Ishikawa (cell line): ENCODE data around the gene PTPRU.

Source experiments
- CREB1 ChIP-seq: IDR thresholded peaks from 2 replicates; pipeline ENCODE4 v1.6.1; 2012; ENCODE audit warnings: low read depth
- EP300 ChIP-seq: IDR thresholded peaks from 2 replicates; pipeline ENCODE4 v1.6.1; 2012; ENCODE audit warnings: borderline replicate concordance
- FOXM1 ChIP-seq: IDR thresholded peaks from 2 replicates; pipeline ENCODE4 v1.6.1; 2012; ENCODE audit warnings: low read depth, borderline replicate concordance
- RAD21 ChIP-seq: IDR thresholded peaks from 2 replicates; pipeline ENCODE4 v1.6.1; 2012; ENCODE audit warnings: low read depth
- TAF1 ChIP-seq: IDR thresholded peaks from 2 replicates; pipeline ENCODE4 v1.6.1; 2012; ENCODE audit warnings: low read depth, mild to moderate bottlenecking
- TEAD4 ChIP-seq: IDR thresholded peaks from 2 replicates; pipeline ENCODE4 v1.6.1; 2012
- YY1 ChIP-seq: IDR thresholded peaks from 2 replicates; pipeline ENCODE4 v1.6.1; 2012; ENCODE audit warnings: low read depth
- ZBTB7A ChIP-seq: IDR thresholded peaks from 2 replicates; pipeline ENCODE4 v1.6.1; 2012; ENCODE audit warnings: low read depth
- TF ChIP-seq, protein P1 (sequence below): IDR thresholded peaks from 2 replicates; pipeline ENCODE4 v1.6.1; 2012
- TF ChIP-seq, protein P2 (sequence below): IDR thresholded peaks from 2 replicates; pipeline ENCODE4 v1.6.1; 2012; ENCODE audit warnings: low read depth, mild to moderate bottlenecking

DNA sequence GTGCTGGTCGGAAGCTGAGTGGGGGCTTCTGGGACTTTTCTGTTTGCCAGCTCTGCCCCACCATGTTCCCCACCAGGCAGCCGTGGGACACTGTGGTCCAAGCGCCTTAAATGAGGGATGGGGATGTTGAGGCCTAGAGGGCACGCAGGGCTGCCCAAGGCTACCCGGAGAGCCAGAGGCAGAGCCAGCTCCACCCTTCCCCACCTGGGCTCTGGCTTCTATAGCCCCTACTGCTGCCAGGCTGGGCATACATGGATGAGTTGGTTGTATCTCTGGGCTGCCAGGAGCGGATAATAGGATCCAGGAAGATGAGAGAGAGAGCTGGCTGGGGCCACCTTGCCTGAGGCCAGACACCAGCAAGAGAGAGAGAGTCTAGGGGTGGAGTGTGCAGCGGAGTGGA lies 49.4 kb downstream of the PTPRU start:
- TF ChIP-seq FOXM1: no peak
- TF ChIP-seq YY1: no peak
- no peak for TF ChIP-seq RAD21
- TF ChIP-seq, protein P1, sequence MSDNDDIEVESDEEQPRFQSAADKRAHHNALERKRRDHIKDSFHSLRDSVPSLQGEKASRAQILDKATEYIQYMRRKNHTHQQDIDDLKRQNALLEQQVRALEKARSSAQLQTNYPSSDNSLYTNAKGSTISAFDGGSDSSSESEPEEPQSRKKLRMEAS: no peak
- TF ChIP-seq, protein P2, sequence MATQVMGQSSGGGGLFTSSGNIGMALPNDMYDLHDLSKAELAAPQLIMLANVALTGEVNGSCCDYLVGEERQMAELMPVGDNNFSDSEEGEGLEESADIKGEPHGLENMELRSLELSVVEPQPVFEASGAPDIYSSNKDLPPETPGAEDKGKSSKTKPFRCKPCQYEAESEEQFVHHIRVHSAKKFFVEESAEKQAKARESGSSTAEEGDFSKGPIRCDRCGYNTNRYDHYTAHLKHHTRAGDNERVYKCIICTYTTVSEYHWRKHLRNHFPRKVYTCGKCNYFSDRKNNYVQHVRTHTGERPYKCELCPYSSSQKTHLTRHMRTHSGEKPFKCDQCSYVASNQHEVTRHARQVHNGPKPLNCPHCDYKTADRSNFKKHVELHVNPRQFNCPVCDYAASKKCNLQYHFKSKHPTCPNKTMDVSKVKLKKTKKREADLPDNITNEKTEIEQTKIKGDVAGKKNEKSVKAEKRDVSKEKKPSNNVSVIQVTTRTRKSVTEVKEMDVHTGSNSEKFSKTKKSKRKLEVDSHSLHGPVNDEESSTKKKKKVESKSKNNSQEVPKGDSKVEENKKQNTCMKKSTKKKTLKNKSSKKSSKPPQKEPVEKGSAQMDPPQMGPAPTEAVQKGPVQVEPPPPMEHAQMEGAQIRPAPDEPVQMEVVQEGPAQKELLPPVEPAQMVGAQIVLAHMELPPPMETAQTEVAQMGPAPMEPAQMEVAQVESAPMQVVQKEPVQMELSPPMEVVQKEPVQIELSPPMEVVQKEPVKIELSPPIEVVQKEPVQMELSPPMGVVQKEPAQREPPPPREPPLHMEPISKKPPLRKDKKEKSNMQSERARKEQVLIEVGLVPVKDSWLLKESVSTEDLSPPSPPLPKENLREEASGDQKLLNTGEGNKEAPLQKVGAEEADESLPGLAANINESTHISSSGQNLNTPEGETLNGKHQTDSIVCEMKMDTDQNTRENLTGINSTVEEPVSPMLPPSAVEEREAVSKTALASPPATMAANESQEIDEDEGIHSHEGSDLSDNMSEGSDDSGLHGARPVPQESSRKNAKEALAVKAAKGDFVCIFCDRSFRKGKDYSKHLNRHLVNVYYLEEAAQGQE: no peak
- TF ChIP-seq TAF1: no peak
- TF ChIP-seq CREB1: no peak
- TF ChIP-seq EP300: no peak
- no peak for TF ChIP-seq TEAD4
- no peak for TF ChIP-seq ZBTB7A
